ENCODE results near the gene FPR2.
"Not testable (repeated sequence)": the region's sequence is repeated elsewhere in the genome, so short reads cannot be mapped to it uniquely, and the experiment has no call there.

The FPR2 gene

GRCh38 chr19:51772977-51773376 is 12.0 kb downstream of the FPR2 start:
- no peak for DNase-seq (ENCODE audit: extremely low spot score)
- ChIA-PET CTCF (no interaction called here), POLR2A (no interaction called here)
- no peak for TF ChIP-seq ZNF384 (IDR thresholded peaks at IDR 0.05)

DNA sequence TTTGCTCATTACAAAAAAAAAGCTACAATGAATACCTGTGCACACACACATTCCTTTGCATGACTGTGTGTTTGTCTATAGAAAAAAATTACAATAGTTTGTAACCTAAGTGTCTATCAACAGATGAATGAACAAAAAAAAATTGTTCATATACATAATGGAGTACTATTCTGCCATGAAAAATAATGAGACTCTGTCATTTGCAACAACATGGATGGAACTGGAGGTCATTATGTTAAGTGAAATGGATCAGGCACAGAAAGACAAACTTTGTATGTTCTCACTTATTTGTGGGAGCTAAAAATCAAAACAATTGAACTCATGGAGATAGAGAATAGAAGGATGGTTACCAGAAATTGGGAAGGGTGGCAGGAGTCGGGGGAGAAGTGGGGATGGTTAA is 15.6 kb downstream of the FPR2 start:
- CTCF ChIA-PET; DNase-seq (ENCODE audit: extremely low spot score); POLR2A ChIA-PET: not testable (repeated sequence)

GRCh38 chr19:51777570-51778462 is 16.8 kb downstream of the FPR2 start:
- ChIA-PET POLR2A (no interaction called here), CTCF (interaction anchor here (1.0 to 1.5 kb wide), 4 partner anchors 21 to 117 kb away, joined by 4 to 6 read pairs (median 4); no protein-coding TSS in a partner anchor)
- TF ChIP-seq FOXA1 (IDR thresholded peaks at IDR 0.05), result no peak
- no peak for TF ChIP-seq L3MBTL2 (conservative IDR thresholded peaks at IDR 0.05)
- TF ChIP-seq CTBP1 (IDR thresholded peaks at IDR 0.05; ENCODE audit: borderline replicate concordance), result no peak
- no peak for TF ChIP-seq HDGF (IDR thresholded peaks at IDR 0.05; ENCODE audit: borderline replicate concordance)
- no peak for TF ChIP-seq FOXM1 (IDR thresholded peaks at IDR 0.05; ENCODE audit: borderline replicate concordance)
- DNase-seq (ENCODE audit: extremely low spot score), result peak; percentile 68

- TF ChIP-seq NFRKB (IDR thresholded peaks at IDR 0.05) (no peak), SP1 (IDR thresholded peaks at IDR 0.05) (no peak), BHLHE40 (IDR thresholded peaks at IDR 0.05; ENCODE audit: borderline replicate concordance) (no peak), HDGF (IDR thresholded peaks at IDR 0.05; ENCODE audit: borderline replicate concordance) (no peak), TARDBP (IDR thresholded peaks at IDR 0.05) (no peak), ZNF384 (IDR thresholded peaks at IDR 0.05) (no peak)
Observed at GRCh38 chr19:51779181-51779580, 18.2 kb downstream of the FPR2 start.

DNA sequence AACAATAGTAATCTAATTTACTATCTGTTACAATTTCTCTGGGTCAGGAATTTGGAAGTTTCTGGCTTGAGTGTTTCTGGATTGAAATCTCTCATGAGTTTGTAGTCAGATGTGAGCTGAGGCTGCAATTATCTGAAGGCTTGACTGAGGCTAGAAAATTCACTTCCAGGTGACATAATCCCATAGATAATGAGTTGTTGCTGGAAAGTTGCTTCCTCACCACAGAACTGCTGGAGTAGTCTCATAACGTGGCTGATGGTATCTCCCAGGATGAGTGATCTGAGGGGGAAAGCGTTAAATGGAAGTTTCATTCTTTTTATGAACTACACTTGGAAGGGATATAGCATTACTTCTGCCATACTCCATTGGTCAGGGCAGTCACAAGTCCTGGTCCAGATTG is 18.7 kb downstream of the FPR2 start:
- ChIA-PET POLR2A (no interaction called here), CTCF (no interaction called here)
- DNase-seq (ENCODE audit: extremely low spot score), result no peak
- no peak for TF ChIP-seq FOXK2 (IDR thresholded peaks at IDR 0.05)
- no peak for TF ChIP-seq SP1 (IDR thresholded peaks at IDR 0.05)
- TF ChIP-seq ZNF384 (IDR thresholded peaks at IDR 0.05), result no peak
- no peak for TF ChIP-seq ARNT (IDR thresholded peaks at IDR 0.05)
- no peak for TF ChIP-seq PKNOX1 (IDR thresholded peaks at IDR 0.05)

More at GRCh38 chr19:51779181-51779580, 18.2 kb downstream of the FPR2 start:
- ChIA-PET CTCF (no interaction called here), POLR2A (no interaction called here)
- DNase-seq (ENCODE audit: extremely low spot score), result no peak

GRCh38 chr19:51780270-51780669 is 19.3 kb downstream of the FPR2 start:
- ChIA-PET POLR2A (no interaction called here), CTCF (no interaction called here)
- no peak for DNase-seq (ENCODE audit: extremely low spot score)
- no peak for TF ChIP-seq ARNT (IDR thresholded peaks at IDR 0.05)
- no peak for TF ChIP-seq SP1 (IDR thresholded peaks at IDR 0.05)
- no peak for TF ChIP-seq FOXM1 (IDR thresholded peaks at IDR 0.05; ENCODE audit: borderline replicate concordance)
- TF ChIP-seq FOXA1 (IDR thresholded peaks at IDR 0.05), result no peak
- TF ChIP-seq NFRKB (IDR thresholded peaks at IDR 0.05), result no peak
- no peak for TF ChIP-seq HDGF (IDR thresholded peaks at IDR 0.05; ENCODE audit: borderline replicate concordance)
- TF ChIP-seq BHLHE40 (IDR thresholded peaks at IDR 0.05; ENCODE audit: borderline replicate concordance), result no peak
- TF ChIP-seq TARDBP (IDR thresholded peaks at IDR 0.05), result no peak
- no peak for TF ChIP-seq PKNOX1 (IDR thresholded peaks at IDR 0.05)
- TF ChIP-seq ELF4 (IDR thresholded peaks at IDR 0.05), result no peak
- TF ChIP-seq L3MBTL2 (conservative IDR thresholded peaks at IDR 0.05), result no peak
- no peak for TF ChIP-seq CTBP1 (IDR thresholded peaks at IDR 0.05; ENCODE audit: borderline replicate concordance)
- no peak for TF ChIP-seq ZNF384 (IDR thresholded peaks at IDR 0.05)
- TF ChIP-seq SUZ12 (IDR thresholded peaks at IDR 0.05), result no peak
- no peak for TF ChIP-seq LEF1 (IDR thresholded peaks at IDR 0.05; ENCODE audit: borderline replicate concordance)
- TF ChIP-seq FOXK2 (IDR thresholded peaks at IDR 0.05), result no peak

DNA sequence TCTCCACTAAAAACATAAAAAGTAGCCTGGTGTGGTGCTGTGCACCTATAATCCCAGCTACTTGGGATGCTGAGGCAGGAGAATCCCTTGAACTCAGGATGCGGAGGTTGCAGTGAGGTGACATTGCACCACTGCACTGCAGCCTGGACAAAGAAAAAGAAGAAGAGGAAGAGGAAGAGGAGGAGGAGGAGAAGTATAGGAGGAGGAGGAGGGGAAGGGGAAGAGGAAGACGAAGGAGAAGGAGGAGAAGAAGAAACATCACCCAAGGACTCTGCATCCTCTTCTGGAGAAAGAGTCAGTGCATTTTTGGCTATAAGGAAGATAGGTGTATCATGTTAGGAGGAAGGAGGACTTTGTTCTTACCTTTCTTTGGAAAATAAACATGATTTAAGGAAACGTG is 21.0 kb downstream of the FPR2 start:
- ChIA-PET POLR2A (no interaction called here), CTCF (no interaction called here)
- TF ChIP-seq LEF1 (IDR thresholded peaks at IDR 0.05; ENCODE audit: borderline replicate concordance) (no peak), SP1 (IDR thresholded peaks at IDR 0.05) (no peak), BHLHE40 (IDR thresholded peaks at IDR 0.05; ENCODE audit: borderline replicate concordance) (no peak), HDGF (IDR thresholded peaks at IDR 0.05; ENCODE audit: borderline replicate concordance) (no peak), ZNF384 (IDR thresholded peaks at IDR 0.05) (no peak), FOXM1 (IDR thresholded peaks at IDR 0.05; ENCODE audit: borderline replicate concordance) (no peak), TARDBP (IDR thresholded peaks at IDR 0.05) (no peak), ELF4 (IDR thresholded peaks at IDR 0.05) (no peak)
- no peak for DNase-seq (ENCODE audit: extremely low spot score)

- CTCF ChIA-PET, result no interaction called here
- no peak for TF ChIP-seq L3MBTL2 (conservative IDR thresholded peaks at IDR 0.05)
- TF ChIP-seq PKNOX1 (IDR thresholded peaks at IDR 0.05), result no peak
- TF ChIP-seq BHLHE40 (IDR thresholded peaks at IDR 0.05; ENCODE audit: borderline replicate concordance), result no peak
- no peak for TF ChIP-seq TARDBP (IDR thresholded peaks at IDR 0.05)
- TF ChIP-seq FOXM1 (IDR thresholded peaks at IDR 0.05; ENCODE audit: borderline replicate concordance), result no peak
- no peak for TF ChIP-seq ZNF384 (IDR thresholded peaks at IDR 0.05)
- TF ChIP-seq FOXK2 (IDR thresholded peaks at IDR 0.05), result no peak
- TF ChIP-seq LEF1 (IDR thresholded peaks at IDR 0.05; ENCODE audit: borderline replicate concordance), result no peak
- TF ChIP-seq ARNT (IDR thresholded peaks at IDR 0.05), result no peak
- TF ChIP-seq NFRKB (IDR thresholded peaks at IDR 0.05), result no peak
- TF ChIP-seq SUZ12 (IDR thresholded peaks at IDR 0.05), result no peak
- TF ChIP-seq SP1 (IDR thresholded peaks at IDR 0.05), result no peak
- TF ChIP-seq FOXA1 (IDR thresholded peaks at IDR 0.05), result no peak
- no peak for TF ChIP-seq CTBP1 (IDR thresholded peaks at IDR 0.05; ENCODE audit: borderline replicate concordance)
- TF ChIP-seq HDGF (IDR thresholded peaks at IDR 0.05; ENCODE audit: borderline replicate concordance), result no peak
- no peak for DNase-seq (ENCODE audit: extremely low spot score)
- POLR2A ChIA-PET, result no interaction called here
Observed at GRCh38 chr19:51783372-51783771, 22.4 kb downstream of the FPR2 start.

Data from HEK293T (cell line).